WTC11 (cell line): ENCODE data around the gene ZMYND11. TPM values are rescaled to one million over a fixed set of nuclear protein-coding genes. Genes with fewer than 3 reads are reported as not detected.
A peak's percentile ranks its signal among the peaks of the same experiment; 100 is the strongest.

Source experiments
- ATAC-seq: fragments of 200-7000 bp; cut with Tn5 transposase; 2 replicates; pipeline ENCODE4 v1.10.0; 2021; ENCODE audit warnings: mild to moderate bottlenecking, moderate library complexity
- CTCF ChIA-PET: fragments of 300-600 bp; sonication (Branson Sonifier 250); formaldehyde crosslinking; loops from one replicate; lab custom pipeline; 2021; ENCODE audit warnings: antibody characterized with exemption; lab: Charles Lee
- POLR2A ChIA-PET: fragments of 350-600 bp; sonication (Branson Sonifier 250); formaldehyde crosslinking; loops from one replicate; lab custom pipeline; 2021; ENCODE audit warnings: antibody characterized with exemption; lab: Charles Lee
- DNase-seq: peaks from one replicate; pipeline ENCODE4 v3.0.0; 2021; ENCODE audit warnings: low spot score
- H3K27ac Mint-ChIP-seq: 2 replicates; pipeline ENCODE4 v1.8.0; 2021; ENCODE audit warnings: mixed read lengths
- H3K27me3 Mint-ChIP-seq: 2 replicates; pipeline ENCODE4 v1.8.0; 2021; ENCODE audit warnings: low read depth, mild to moderate bottlenecking, moderate library complexity, mixed read lengths
- H3K36me3 Mint-ChIP-seq: 2 replicates; pipeline ENCODE4 v1.8.0; 2021; ENCODE audit warnings: mixed read lengths
- H3K4me1 Mint-ChIP-seq: 2 replicates; pipeline ENCODE4 v1.8.0; 2022; ENCODE audit warnings: mixed read lengths
- H3K4me3 Mint-ChIP-seq: 2 replicates; pipeline ENCODE4 v1.8.0; 2021; ENCODE audit warnings: mild to moderate bottlenecking, moderate library complexity, mixed read lengths
- H3K9me3 Mint-ChIP-seq: 2 replicates; pipeline ENCODE4 v1.8.0; 2021; ENCODE audit warnings: mixed read lengths
- CREB1 ChIP-seq: sonication (generic); formaldehyde crosslinking; IDR thresholded peaks from 2 replicates; pipeline ENCODE4 v1.8.0; 2023; ENCODE audit warnings: mild to moderate bottlenecking, missing genetic modification reagents
- NR3C1 ChIP-seq: sonication (generic); formaldehyde crosslinking; conservative IDR thresholded peaks from 2 replicates; pipeline ENCODE4 v1.8.1; 2023; ENCODE audit warnings: low read depth, mild to moderate bottlenecking, missing genetic modification reagents
- RELA ChIP-seq: sonication (generic); formaldehyde crosslinking; IDR thresholded peaks from 2 replicates; pipeline ENCODE4 v1.8.1; 2022; ENCODE audit warnings: missing genetic modification reagents, mild to moderate bottlenecking, borderline replicate concordance
- SP1 ChIP-seq: sonication (generic); formaldehyde crosslinking; conservative IDR thresholded peaks from 2 replicates; pipeline ENCODE4 v1.8.1; 2022; ENCODE audit warnings: missing genetic modification reagents
- ZNF121 ChIP-seq: sonication (generic); formaldehyde crosslinking; IDR thresholded peaks from 2 replicates; pipeline ENCODE4 v1.8.0; 2023; ENCODE audit warnings: missing genetic modification reagents
- ZNF219 ChIP-seq: sonication (generic); formaldehyde crosslinking; IDR thresholded peaks from 2 replicates; pipeline ENCODE4 v1.8.0; 2023; ENCODE audit warnings: missing genetic modification reagents, mild to moderate bottlenecking, borderline replicate concordance
- ZNF232 ChIP-seq: sonication (generic); formaldehyde crosslinking; IDR thresholded peaks from 2 replicates; pipeline ENCODE4 v1.8.0; 2022; ENCODE audit warnings: mild to moderate bottlenecking, missing genetic modification reagents
- ZNF396 ChIP-seq: fragments of 250-450 bp; sonication (Bioruptor Pico); IDR thresholded peaks from 2 replicates; pipeline ENCODE4 v1.8.0; 2021; ENCODE audit warnings: mild to moderate bottlenecking, moderate library complexity, borderline replicate concordance
- ZNF416 ChIP-seq: fragments of 250-450 bp; sonication (Bioruptor Pico); IDR thresholded peaks from 2 replicates; pipeline ENCODE4 v1.9.0; 2021; ENCODE audit warnings: mild to moderate bottlenecking, inconsistent platforms
- total RNA-seq: library from RNA; stranded (reverse); gene quantifications from 3 replicates; pipeline ENCODE4 v1.2.3, GENCODE V29; 2021
- TF ChIP-seq, protein P1 (sequence below): fragments of 200-600 bp; IDR thresholded peaks from 2 replicates; pipeline ENCODE4 v1.8.0; 2022; ENCODE audit warnings: antibody characterized with exemption
- TF ChIP-seq, protein P2 (sequence below): sonication (generic); formaldehyde crosslinking; IDR thresholded peaks from 2 replicates; pipeline ENCODE4 v1.8.0; 2023; ENCODE audit warnings: missing genetic modification reagents
- TF ChIP-seq, protein P3 (sequence below): sonication (generic); formaldehyde crosslinking; IDR thresholded peaks from 2 replicates; pipeline ENCODE4 v1.8.1; 2022; ENCODE audit warnings: low read depth, missing genetic modification reagents, borderline replicate concordance
- TF ChIP-seq, protein P4 (sequence below): sonication (generic); formaldehyde crosslinking; IDR thresholded peaks from 2 replicates; pipeline ENCODE4 v1.8.1; 2022; ENCODE audit warnings: mild to moderate bottlenecking, moderate library complexity, missing genetic modification reagents

ZMYND11 gene
- total RNA-seq, 1 experiment from 2014 or later: 22.3 TPM

DNA sequence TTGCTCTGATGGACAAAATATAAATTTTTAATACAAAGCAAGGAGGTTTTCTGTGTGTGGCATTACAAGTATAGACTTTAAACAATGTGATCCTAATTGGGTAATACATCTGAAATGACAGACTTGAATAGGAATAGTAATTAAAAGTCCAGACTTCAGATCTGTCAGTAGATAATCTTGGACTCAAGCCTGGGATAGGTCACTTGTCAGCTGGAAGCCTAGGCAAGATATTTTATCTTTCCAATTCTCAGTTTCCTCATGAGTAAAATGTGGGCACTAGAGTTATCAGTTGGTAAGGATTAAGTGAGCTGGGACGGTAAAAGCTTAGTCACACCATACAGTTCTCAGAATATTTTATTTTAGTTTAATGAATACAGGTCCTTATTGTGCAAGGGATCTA lies 10.4 kb upstream of the ZMYND11 start:
- Mint-ChIP-seq H3K4me1 (no peaks in the 10 kb centered on the region), H3K36me3 (no peaks in the 10 kb centered on the region), H3K9me3 (no peaks in the 10 kb centered on the region), H3K4me3 (no peak overlapping the region), H3K27ac (no peak overlapping the region)
- ChIA-PET CTCF (no interaction called here), POLR2A (no interaction called here)
- no peak for DNase-seq
- TF ChIP-seq ZNF416 (CRISPR knock-in tag) (no peak), ZNF396 (CRISPR knock-in tag) (no peak)
- TF ChIP-seq, all 79 proteins: peak for 0
- peaks cover 29% of the 10 kb centered on the region for H3K27me3 Mint-ChIP-seq
- ATAC-seq: no peak

DNA sequence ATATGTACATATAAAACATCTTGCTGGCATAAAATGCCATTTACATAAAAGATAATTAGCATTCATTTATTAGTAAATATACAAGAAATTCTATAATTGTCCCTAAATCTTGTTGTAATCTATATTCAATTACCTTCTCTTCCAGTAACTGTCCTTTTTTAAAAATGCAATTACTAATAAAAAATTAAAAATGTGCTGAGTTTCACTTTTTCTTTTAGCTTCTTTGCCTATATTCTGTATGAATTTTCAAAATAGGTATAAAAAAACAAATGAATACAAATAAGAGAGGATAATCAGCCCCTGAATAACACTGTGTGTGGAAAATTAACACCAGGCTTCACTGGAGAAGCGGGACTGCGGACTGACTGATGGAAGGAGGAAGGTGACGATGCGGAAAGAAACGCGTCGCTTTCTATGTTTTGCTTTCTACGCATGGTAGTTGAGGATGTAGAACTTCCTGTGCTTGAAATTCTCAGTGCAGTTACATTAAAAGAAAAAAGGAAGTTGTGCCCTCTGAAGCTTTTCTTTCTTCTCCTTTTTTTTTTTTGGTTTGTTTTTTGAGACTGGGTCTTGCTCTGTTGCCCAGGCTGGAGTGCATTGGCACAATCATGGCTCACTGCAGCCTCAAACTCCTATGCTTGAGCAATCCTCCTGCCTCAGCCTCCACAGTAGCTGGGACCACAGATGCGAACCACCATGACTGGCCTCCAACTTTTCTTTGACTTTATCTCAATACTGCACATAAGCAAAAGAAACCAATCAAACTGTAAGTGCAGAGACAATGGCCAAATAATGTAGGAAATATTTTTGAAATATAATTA lies 7.4 kb upstream of the ZMYND11 start:
- no peaks in the 10 kb centered on the region for H3K9me3 Mint-ChIP-seq
- DNase-seq: no peak
- peaks cover 6% of the 10 kb centered on the region for H3K4me1 Mint-ChIP-seq
- no peak overlapping the region for H3K4me3 Mint-ChIP-seq
- ATAC-seq: no peak
- peaks cover 8% of the 10 kb centered on the region for H3K27me3 Mint-ChIP-seq
- CTCF ChIA-PET: no interaction called here
- H3K36me3 Mint-ChIP-seq: no peaks in the 10 kb centered on the region
- H3K27ac Mint-ChIP-seq: no peak overlapping the region
- TF ChIP-seq ZNF121 (CRISPR knock-in tag) (peak; percentile 72; the same call in 1 of the 2 replicates), ZNF232 (CRISPR knock-in tag) (no peak)
- TF ChIP-seq, all 79 proteins: peak for 1
- POLR2A ChIA-PET: no interaction called here

DNA sequence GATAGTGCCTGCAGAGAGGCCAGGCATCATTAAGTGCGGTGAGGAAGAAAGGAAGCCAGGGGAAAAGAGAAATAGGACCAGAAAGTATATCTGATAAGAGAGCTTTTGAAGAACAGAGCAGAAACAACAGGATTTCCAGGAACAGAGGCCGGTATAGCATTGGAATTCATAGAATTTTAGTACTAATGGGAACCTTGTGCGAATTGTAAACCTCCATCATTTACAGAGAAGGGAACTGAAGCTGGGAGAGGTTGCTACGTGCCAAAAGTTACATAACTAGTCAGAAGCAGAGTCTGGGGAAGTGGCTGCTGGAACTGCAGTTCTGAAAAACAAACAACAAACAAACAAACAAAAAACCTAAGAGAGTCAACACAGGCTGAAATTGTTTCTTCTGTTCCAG lies 5.4 kb upstream of the ZMYND11 start:
- POLR2A ChIA-PET: no interaction called here
- no peak for ATAC-seq
- TF ChIP-seq NR3C1 (CRISPR knock-in tag): no peak
- TF ChIP-seq, protein P1, sequence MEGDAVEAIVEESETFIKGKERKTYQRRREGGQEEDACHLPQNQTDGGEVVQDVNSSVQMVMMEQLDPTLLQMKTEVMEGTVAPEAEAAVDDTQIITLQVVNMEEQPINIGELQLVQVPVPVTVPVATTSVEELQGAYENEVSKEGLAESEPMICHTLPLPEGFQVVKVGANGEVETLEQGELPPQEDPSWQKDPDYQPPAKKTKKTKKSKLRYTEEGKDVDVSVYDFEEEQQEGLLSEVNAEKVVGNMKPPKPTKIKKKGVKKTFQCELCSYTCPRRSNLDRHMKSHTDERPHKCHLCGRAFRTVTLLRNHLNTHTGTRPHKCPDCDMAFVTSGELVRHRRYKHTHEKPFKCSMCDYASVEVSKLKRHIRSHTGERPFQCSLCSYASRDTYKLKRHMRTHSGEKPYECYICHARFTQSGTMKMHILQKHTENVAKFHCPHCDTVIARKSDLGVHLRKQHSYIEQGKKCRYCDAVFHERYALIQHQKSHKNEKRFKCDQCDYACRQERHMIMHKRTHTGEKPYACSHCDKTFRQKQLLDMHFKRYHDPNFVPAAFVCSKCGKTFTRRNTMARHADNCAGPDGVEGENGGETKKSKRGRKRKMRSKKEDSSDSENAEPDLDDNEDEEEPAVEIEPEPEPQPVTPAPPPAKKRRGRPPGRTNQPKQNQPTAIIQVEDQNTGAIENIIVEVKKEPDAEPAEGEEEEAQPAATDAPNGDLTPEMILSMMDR: no peak
- TF ChIP-seq, protein P2, sequence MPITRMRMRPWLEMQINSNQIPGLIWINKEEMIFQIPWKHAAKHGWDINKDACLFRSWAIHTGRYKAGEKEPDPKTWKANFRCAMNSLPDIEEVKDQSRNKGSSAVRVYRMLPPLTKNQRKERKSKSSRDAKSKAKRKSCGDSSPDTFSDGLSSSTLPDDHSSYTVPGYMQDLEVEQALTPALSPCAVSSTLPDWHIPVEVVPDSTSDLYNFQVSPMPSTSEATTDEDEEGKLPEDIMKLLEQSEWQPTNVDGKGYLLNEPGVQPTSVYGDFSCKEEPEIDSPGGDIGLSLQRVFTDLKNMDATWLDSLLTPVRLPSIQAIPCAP: no peak
- no peak for TF ChIP-seq SP1
- no peak for TF ChIP-seq RELA (CRISPR knock-in tag)
- TF ChIP-seq, protein P3, sequence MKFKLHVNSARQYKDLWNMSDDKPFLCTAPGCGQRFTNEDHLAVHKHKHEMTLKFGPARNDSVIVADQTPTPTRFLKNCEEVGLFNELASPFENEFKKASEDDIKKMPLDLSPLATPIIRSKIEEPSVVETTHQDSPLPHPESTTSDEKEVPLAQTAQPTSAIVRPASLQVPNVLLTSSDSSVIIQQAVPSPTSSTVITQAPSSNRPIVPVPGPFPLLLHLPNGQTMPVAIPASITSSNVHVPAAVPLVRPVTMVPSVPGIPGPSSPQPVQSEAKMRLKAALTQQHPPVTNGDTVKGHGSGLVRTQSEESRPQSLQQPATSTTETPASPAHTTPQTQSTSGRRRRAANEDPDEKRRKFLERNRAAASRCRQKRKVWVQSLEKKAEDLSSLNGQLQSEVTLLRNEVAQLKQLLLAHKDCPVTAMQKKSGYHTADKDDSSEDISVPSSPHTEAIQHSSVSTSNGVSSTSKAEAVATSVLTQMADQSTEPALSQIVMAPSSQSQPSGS (CRISPR knock-in tag): no peak
- no peak for TF ChIP-seq CREB1
- no peak for TF ChIP-seq ZNF396 (CRISPR knock-in tag)
- no peak for TF ChIP-seq ZNF219
- TF ChIP-seq, protein P4, sequence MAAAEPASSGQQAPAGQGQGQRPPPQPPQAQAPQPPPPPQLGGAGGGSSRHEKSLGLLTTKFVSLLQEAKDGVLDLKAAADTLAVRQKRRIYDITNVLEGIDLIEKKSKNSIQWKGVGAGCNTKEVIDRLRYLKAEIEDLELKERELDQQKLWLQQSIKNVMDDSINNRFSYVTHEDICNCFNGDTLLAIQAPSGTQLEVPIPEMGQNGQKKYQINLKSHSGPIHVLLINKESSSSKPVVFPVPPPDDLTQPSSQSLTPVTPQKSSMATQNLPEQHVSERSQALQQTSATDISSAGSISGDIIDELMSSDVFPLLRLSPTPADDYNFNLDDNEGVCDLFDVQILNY (CRISPR knock-in tag): no peak
- Mint-ChIP-seq H3K27ac (no peak overlapping the region), H3K4me3 (no peak overlapping the region), H3K4me1 (peaks cover 20% of the 10 kb centered on the region), H3K36me3 (no peaks in the 10 kb centered on the region), H3K27me3 (peaks cover 17% of the 10 kb centered on the region), H3K9me3 (no peaks in the 10 kb centered on the region)
- DNase-seq: no peak
- CTCF ChIA-PET: interaction anchor here (0.7 kb wide), 1 partner anchor 56 kb away, joined by 4 read pairs; no protein-coding TSS in a partner anchor
